IPS-NIHi7 (cell line): ENCODE data around the gene GCNT2.
A peak's percentile ranks its signal among the peaks of the same experiment; 100 is the strongest.
"Not testable (repeated sequence)": the region's sequence is repeated elsewhere in the genome, so short reads cannot be mapped to it uniquely, and the experiment has no call there.

Experiments
- DNase-seq: peaks from one replicate; pipeline ENCODE4 v3.0.0; 2012; ENCODE audit warnings: mixed read lengths; ENCODE audit errors: extremely low spot score

GCNT2 gene

DNA sequence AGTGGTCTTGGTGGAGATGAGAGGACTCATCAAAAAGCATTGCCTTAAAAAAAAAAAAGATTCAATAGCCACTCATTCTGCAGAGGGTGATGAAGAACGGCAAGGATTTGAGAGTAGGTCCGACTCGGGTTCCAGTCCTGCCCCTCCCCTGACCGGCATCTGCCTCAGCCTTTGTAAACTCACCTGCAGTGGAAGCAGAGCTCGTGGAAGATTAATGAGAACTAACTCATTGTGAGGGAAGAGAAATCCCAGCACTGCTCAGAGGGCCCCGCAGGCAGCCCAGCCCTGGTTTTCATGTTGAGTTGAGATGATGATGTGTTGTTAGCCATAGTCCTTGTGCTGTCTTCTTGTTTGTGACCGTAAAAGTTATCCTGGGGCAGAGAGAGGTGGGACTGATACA lies 59.4 kb downstream of the GCNT2 start:
- no peak for DNase-seq

DNA sequence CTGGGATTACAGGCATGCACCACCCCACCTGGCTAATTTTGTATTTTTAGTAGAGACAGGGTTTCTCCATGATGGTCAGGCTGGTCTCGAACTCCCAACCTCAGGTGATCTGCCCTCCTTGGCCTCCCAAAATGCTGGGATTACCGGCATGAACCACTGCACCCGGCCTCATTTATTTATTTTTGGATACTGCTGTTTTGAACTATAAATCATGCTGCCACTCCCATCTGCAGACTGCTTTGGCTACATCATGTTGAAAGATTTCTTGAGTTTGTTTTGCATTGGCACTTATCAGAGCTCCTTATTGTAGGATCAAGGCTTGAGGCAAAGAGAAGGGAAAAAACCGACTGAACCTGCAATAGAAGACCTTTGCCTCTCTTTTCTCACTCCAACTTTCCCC lies 60.3 kb downstream of the GCNT2 start:
- DNase-seq, result not testable (repeated sequence)

DNA sequence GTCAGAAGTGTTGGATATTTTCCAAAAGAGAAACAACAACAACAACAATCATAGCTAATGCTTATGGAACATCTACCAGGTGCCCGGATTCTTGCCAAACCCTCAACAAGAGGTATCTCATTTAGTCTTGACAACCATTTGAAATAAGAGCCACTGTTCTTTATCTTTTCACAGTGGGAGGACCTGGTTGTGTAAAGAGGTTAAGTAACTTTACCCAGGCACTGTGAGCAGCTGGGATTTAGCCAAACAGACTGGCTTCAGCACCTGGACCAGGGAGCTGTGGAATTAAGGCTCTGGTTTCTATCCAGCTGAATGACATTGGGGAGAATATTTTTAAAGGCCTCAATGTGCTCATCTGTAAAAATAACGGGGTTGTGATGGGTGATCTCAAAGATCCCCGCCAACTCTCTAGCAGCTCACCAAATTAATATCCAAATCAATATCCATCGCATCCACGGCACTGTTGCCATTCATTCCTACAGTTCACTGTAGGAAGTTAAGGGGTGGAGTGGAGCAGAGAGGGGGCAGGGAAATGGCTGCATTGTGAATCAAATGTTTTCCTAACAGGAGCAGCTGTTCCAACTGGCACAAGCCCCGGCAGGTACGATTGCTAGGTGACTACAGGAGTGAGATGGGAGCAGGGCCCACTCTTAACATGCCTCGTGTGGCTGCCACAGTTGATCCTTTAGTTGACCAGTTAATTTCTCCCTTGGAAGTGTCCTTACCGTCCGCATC lies 61.8 kb downstream of the GCNT2 start:
- DNase-seq, result peak; percentile 51

DNA sequence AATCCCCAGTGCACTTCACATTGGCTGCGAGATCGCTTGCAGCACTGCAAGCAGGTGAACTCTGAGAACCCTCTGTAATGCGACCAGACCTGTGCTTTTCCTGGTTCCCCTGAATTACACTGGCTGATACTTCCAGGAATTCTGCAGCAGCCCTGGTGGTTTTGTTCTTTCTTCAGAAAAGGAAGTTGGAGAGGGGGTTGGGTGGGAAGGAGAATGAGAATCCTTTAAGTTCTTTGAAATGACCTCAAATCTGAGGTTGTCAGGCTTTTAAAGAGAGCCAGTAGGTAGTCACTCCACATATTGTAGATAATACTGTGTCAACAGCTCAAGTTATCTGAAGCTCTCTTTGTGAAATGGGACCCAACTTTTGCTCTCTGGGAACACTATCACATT lies 62.4 kb downstream of the GCNT2 start:
- DNase-seq, result no peak

DNA sequence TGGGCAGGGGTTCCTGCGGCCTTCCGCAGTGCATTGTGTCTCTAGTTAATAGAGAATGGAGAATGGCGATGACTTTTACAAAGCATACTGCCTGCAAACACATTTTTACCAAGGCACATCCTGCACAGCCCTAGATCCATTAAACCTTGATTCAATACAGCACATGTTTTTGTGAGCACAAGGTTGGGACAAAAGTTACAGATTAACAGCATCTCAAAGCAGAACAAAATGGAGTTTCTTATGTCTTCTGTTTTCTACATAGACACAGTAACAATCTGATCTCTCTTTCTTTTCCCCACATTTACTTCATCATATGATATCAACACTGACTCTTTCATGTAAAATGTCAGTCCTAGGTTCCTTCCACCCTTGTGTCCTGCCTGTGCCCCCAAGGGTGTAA lies 63.5 kb downstream of the GCNT2 start:
- no peak for DNase-seq

DNA sequence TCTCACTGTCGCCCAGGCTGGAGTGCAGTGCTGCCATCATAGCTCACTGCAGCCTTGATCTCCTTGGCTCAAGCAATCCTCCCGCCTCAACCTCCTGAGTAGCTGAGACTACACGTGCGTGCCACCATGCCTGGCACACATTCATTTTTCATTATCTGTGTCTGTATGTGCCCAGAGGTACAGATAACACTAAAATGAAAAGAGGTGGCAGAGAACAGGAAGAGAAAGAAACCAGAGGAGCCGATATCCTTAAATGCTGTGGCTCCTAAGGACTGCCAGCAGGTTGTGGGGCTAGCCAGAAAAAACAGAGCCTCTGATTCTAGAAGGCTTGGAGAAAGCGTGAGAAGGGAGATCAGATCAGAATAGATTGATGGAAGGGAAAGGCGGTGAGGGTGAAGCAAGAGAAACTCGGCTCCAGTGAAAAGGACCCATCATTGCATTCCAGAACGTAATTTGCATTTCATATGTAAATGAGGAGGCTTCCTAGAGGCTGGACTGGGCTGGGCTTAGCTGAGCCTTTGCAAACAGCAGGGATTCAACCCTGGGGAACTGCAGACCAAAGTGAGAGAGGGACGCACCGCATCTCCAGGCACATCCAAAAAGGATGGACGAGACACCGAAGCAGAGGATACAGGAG lies 64.2 kb downstream of the GCNT2 start:
- peak; percentile 77 for DNase-seq

DNA sequence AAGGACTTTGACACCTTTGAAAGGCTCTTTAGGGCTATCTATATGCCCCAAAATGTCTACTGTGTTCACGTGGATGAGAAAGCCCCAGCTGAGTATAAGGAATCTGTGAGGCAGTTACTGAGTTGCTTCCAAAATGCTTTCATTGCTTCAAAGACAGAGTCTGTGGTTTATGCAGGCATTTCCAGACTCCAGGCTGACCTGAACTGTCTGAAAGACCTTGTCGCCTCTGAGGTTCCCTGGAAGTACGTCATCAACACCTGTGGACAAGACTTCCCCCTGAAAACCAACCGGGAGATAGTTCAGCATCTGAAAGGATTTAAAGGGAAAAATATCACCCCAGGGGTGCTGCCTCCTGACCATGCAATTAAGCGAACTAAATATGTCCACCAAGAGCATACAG lies 65.2 kb downstream of the GCNT2 start:
- no peak for DNase-seq

DNA sequence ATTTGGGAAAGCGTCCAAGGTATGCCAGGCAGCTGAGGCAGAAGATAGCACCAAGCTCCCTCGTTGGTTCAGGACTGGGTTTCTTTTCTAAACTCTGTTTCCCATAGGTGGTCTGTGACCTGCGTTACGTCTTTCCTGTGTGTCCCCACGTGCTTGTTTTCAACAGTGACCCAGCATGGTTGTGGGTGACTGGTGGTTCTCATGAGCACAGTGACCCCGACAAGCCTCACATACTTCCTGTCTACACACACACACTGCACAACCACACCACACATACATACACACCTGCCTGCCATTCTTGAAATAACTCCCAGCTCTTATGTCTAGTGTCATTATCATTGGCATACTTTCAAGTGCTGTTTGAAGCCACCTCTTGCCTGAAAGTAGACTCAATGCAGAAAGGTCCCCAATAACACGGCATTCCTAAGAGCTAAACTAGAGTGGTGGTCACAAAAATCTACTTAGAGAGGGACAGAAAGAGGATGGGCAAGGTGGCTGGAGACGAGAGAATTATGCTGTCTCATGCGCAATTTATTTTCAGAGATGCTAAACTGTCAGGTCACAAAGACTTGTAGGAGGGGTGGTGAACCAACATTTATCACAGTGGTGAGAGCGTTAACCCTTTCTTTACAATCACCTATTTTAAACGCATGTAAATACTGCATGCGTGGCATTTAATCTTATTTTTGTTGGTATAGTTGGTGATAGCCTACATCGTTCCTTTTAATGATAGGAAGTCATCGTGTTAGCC lies 66.7 kb downstream of the GCNT2 start:
- DNase-seq, result no peak

DNA sequence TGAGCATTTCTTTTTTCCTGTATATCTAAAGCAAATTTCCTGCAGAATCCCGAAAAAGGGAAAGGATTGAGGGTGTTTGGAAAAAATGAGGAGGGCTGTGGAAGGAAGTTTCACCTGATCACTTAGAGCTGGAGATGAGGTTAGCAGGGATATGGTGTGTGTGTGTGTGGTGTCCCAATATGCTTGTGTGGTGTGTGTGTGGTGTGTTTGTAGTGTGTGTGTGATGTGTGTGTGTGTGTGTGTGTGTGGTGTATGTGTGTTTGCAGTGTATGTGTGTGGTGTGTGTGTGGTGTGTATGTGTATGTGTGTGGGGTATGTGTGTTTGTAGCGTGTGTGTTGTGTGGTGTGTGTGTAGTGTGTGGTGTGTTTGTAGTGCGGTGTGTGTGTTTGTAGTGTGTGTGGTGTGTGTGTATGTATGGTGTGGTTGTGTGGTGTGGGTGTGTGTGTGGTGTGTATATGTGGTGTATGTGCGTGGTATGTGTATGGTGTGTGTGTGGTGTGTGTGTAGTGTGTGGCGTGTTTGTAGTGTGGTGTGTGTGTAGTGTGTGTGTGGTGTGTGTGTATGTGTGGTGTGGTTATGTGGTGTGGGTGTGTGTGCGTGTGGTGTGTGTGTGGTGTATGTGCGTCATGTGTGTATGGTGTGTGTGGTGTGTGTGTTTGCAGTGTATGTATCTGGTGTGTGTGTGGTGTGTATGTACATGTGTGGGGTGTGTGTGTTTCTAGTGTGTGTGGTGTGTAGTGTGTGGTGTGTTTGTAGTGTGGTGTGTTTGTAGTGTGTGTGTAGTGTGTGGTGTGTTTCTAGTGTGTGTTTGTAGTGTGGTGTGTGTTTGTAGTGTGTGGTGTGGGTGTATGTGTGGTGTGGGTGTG lies 67.6 kb downstream of the GCNT2 start:
- no peak for DNase-seq

DNA sequence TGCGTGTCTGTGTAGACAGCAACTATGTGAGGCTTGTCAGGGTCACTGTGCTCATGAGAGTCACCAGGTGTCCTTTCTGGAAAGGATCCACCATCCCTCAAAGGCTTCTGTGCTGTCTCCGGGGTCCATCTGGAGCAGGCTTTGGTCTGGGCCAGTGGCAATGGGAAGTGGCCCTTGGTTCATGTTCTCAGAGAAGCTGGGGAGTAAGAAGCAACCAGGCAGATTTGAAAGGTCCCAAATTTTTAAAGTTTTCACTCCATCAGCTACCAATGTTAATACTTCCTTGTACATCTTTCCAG lies 68.2 kb downstream of the GCNT2 start:
- DNase-seq, result no peak

DNA sequence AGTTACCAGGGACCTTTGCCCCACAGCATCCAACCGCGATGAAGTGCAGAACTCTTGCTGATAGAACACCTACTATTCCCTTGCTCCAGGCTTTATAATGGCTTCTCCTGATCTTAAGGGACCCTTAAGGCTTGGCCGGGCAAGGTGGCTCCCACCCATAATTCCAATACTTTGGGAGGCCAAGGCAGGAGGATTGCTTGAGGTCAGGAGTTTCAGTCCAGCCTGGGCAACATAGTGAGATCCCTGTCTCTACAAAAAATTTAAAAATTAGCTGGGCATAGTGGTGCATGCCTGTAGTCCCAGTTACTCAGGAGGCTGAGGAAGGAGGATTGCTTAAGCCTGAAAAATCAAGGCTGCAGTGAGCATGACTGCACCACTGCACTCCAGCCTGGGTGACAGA lies 68.8 kb downstream of the GCNT2 start:
- no peak for DNase-seq

DNA sequence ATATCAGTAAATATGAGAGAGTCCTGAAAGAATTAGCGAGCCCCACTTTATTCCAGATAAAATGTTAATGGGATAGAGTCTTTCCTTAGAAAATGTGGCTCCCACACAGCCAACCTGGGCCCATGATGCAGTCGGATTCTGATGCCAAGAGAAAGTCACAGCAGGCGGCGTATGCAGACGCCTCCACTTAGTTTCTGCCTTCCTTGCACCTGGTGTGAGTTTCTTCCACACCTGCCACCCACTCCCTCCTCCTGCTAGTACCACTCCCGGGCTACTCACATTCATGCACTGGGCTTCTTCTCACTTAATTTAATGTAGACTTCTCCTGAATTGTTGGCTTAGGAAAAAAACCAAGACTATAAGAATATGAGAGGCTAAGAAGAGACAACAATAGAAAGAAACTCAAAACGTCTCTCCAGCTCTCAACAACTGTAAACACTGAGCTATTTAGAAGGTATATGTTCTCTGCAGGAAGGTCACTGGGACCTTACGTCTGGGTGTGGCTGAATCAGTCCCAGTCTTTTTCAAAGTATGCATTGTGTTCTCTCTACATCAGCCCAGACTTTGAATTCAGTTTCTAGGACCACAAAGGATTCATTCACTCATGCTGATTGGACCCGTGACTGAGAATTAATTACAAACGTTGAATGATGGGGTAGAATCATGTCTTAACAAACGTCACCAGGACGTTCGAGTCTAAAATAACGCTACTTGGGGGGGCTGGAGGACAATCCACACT lies 70.4 kb downstream of the GCNT2 start:
- DNase-seq, result no peak

DNA sequence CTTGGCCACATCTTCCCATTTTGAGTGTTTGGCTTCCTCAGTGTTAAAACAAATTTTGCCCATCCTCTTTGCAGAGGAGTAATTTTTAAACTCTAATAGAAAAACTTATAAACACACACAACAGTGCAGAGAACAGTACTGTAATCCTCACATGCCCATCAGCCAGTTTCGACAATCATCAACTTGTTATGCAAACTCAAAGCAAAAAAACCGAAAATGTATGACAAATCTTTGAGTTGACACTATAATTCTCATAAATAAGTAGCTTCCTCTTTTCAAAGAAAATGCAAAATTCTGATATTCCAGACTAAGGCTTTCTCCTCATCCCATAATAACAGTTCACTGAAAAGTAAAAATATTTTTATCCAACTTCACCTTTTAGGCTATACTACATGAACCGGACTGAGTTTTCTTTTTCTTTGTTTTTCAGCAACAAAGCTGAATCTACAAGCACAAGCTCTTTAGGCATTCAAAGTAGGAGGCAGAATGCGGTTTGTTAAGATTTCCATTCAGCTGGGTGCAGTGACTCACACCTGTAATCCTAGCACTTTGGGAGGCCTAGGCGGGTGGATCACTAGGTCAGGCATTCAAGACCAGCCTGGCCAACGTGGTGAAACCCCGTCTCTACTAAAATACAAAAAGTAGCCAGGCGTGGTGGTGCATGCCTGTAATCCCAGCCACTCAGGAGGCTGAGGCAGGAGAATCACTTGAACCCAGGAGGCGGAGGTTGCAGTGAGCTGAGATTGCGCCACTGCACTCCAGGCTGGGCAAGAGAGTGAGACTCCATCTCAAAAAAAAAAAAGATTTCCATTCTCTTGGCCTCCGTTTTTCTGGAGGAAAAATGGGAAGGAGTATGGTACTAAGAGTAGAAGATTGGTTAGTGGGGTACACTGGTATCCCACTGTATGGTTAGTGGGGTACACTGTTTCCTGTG lies 74.8 kb downstream of the GCNT2 start:
- DNase-seq, result no peak

DNA sequence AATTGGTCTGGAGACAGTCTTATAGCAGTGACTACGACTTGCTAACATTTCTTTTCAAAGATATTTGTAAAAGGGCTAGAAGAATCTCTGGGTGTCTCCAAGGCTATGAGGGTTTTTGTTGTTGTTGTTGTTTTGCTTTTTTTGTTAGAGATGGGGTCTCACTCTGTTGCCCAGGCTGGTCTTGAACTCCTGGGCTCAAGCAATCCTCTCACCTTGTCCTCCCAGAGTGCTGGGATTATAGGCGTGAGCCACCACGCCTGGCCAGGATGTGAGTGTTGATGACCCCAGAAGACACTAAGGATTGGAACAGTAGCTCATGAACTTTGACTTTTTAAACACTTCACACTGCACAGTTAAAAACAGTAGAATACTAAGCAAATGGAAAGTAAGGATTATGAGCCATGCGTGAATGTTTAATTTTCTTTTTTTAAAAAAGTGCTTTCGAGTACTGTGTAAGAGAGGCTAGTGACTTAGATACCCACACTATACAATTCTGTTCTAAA lies 76.4 kb downstream of the GCNT2 start:
- no peak for DNase-seq

DNA sequence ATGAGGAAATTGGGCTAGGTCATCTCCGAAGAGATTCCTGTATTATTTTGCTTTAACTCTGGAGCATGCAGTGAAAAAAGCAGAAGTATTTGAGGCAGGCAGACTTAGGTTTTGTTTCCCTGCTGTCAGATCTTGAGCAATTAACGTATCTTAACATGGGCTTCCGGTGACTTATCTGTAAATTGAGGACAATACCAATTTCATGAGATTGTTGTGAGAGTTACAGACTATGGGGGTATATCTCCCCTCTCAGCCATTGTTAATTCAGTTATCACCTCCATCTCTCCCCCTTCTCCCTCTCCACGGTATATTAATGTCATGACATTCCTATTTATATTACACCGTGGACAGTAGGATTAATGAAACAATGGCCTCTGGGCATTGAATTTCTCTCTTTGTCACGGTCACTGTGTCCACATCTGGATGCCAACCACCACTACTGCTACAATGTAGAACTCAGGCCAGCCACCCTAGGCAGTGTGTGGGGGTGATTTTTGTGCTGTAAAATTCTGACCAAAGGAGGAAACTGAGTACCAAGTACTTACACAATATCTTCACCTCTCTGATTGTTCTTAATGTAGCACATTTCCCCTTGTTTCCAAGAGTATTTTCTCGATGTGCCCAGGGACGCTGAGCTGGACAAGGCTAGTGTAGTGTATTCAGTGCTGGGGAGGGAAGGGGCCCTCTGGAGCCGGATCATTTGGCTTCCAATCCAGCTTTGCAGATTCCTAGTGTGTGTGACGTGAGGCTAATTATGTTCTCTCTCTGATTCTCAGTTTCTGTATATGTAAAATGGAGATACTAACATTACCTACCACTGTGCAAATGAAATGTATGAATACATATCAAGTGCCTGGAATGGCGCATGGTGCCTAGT lies 77.2 kb downstream of the GCNT2 start:
- no peak for DNase-seq

DNA sequence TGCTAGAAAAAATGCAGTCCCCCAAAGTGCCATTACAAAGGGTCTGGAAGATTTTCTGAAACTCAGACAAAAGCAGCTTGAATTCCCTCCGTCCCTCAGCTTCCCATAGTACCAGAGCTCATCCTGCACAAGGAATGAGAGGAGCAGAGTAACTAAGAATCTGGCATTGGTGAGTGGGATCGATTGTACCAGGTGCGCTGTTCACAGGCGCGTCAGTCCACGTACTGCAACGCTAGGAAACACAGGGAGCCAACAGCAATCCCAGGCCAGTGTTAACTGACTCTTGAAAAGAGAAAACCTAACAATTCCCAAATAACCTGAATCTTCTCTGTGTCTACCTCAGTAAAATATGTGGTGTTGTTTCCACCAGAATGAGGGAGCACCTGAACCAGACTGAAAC lies 77.9 kb downstream of the GCNT2 start:
- DNase-seq, result no peak

DNA sequence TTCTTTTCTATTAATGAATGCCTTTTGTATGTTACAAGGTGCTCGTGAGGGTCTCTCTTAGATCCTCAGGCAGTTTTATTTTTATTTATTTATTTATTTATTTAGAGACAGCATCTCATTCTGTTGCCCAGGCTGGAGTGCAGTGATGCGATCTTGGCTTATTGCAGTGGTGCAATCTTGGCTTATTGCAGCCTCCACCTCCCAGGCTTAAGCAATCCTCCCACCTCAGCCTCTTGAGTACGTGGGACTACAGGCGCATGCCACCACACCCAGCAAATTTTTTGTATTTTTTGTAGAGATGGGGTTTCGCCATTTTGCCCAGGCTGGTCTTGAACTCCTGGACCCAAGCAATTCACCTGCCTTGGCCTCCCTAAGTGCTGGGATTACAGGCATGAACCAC lies 79.5 kb downstream of the GCNT2 start:
- not testable (repeated sequence) for DNase-seq

DNA sequence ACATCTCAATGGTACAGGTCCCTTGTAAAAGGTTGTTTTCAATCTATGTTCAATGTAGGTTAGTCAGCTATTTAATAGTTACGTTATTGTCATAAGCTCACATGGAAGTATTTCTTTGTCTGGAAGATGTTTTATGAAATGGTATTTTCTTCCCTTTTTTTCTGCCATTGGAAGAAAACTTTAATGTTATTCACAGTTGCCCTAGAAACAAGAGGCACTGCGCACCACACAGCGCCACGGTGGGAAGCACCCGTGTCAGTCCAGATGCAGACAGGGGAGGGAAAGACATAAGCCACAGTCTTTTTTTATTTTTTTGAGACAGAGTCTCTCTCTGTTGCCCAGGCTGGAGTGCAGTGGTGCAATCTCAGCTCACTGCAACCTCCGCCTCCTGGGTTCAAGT lies 82.1 kb downstream of the GCNT2 start:
- DNase-seq, result no peak

DNA sequence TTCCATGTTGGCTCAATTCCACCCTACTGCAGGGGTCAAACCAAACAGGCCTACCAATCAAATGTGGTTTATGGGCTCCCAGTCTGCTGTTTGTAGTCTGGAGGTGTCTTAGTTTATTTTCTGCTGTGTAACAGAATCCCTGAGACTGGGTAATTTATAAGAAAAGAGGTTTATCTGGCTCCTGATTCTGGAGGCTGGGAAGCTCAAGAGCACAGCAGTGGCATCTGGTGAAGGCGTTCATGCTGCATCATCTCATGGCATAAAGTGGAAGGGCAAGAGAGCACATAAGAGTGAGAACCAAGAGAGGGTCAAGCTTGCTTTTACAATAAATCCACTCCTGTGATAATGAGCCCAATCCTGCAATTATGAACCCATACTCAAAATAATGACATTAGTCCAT lies 87.9 kb downstream of the GCNT2 start:
- DNase-seq, result no peak
